NB4 (cell line): ENCODE results near the gene ESR1.

ENCODE experiments used
- DNase-seq: peaks from one replicate; pipeline ENCODE4 v3.0.0; 2010; ENCODE audit warnings: low read depth
- H3K4me3 ChIP-seq: one replicate; pipeline ENCODE4 v1.5.1; 2011; ENCODE audit warnings: mild to moderate bottlenecking, low read depth, low read length, moderate library complexity
- MYC ChIP-seq: IDR thresholded peaks from 2 replicates; pipeline ENCODE4 v1.6.1; 2011; ENCODE audit warnings: low read depth, low read length
- POLR2A ChIP-seq: IDR thresholded peaks from 2 replicates; pipeline ENCODE4 v1.6.1; 2011; ENCODE audit warnings: mild to moderate bottlenecking; ENCODE audit not compliant: insufficient read length; ENCODE audit errors: extremely low read depth
- TF ChIP-seq, protein P1 (sequence below): IDR thresholded peaks from 2 replicates; pipeline ENCODE4 v1.6.1; 2011; ENCODE audit warnings: low read depth, low read length
- TF ChIP-seq, protein P2 (sequence below): IDR thresholded peaks from one replicate; pipeline ENCODE4 v1.5.1; 2012; ENCODE audit warnings: low read depth, low read length

Gene ESR1

GRCh38 chr6:152143359-152143758, 335.9 kb downstream of the ESR1 start:
- TF ChIP-seq, protein P1, sequence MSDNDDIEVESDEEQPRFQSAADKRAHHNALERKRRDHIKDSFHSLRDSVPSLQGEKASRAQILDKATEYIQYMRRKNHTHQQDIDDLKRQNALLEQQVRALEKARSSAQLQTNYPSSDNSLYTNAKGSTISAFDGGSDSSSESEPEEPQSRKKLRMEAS, result no peak
- TF ChIP-seq, protein P2, sequence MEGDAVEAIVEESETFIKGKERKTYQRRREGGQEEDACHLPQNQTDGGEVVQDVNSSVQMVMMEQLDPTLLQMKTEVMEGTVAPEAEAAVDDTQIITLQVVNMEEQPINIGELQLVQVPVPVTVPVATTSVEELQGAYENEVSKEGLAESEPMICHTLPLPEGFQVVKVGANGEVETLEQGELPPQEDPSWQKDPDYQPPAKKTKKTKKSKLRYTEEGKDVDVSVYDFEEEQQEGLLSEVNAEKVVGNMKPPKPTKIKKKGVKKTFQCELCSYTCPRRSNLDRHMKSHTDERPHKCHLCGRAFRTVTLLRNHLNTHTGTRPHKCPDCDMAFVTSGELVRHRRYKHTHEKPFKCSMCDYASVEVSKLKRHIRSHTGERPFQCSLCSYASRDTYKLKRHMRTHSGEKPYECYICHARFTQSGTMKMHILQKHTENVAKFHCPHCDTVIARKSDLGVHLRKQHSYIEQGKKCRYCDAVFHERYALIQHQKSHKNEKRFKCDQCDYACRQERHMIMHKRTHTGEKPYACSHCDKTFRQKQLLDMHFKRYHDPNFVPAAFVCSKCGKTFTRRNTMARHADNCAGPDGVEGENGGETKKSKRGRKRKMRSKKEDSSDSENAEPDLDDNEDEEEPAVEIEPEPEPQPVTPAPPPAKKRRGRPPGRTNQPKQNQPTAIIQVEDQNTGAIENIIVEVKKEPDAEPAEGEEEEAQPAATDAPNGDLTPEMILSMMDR, result no peak
- TF ChIP-seq POLR2A (no peak), MYC (no peak)
- no peak for DNase-seq
- H3K4me3 ChIP-seq, result no peak overlapping the region

DNA sequence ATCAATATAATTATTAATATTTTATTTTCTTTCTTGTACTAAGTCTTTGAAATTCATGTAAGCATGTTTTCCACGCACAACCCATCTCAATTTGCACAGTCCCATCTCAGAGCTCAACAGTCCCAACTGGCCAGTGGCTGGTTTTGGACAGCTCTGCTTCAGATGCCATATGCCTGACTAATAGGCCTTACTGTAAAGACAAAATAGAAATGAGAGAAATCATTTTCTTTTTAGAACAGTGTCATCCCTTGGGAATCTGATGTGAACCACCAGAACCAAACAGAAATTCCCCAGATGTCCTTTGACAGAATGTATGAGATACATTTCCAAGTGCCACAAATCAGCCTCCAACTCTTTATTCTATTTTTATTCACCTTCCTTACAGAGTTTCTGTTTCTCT, 338.9 kb downstream of the ESR1 start:
- no peak for DNase-seq
- H3K4me3 ChIP-seq, result no peak overlapping the region
- TF ChIP-seq, protein P1, result no peak
- TF ChIP-seq, protein P2, result no peak
- no peak for TF ChIP-seq POLR2A
- no peak for TF ChIP-seq MYC

- no peak overlapping the region for H3K4me3 ChIP-seq
- no peak for DNase-seq
- TF ChIP-seq POLR2A, result no peak
- TF ChIP-seq, protein P2, result no peak
- TF ChIP-seq, protein P1, result no peak
- no peak for TF ChIP-seq MYC
Observed at GRCh38 chr6:152147269-152147668, 339.8 kb downstream of the ESR1 start.

GRCh38 chr6:152148412-152148811, 340.9 kb downstream of the ESR1 start:
- DNase-seq, result no peak
- TF ChIP-seq, protein P1, result no peak
- TF ChIP-seq, protein P2, result no peak
- TF ChIP-seq POLR2A (no peak), MYC (no peak)
- H3K4me3 ChIP-seq, result no peak overlapping the region

DNA sequence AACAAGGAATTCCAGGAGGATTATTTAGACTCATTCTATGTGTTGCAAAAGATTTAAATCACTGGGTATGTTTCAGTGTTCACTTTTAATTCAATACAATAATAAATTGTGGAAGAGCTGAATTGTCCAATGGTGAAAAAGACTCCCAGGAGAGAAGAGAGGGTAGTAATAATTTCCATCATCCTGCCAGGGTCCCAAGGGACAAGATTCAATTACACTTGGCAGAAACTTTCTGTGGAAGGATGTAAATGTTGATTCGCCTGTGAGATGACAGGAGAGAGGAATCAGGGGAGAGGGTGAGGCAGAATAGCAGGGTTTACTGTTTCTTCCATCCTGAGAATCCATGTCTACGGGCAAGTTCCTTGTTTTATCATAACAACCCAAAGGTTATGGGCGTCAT, 342.7 kb downstream of the ESR1 start:
- no peak for TF ChIP-seq POLR2A
- TF ChIP-seq, protein P2, result no peak
- TF ChIP-seq MYC, result no peak
- TF ChIP-seq, protein P1, result no peak
- no peak for DNase-seq
- H3K4me3 ChIP-seq, result no peak overlapping the region

DNA sequence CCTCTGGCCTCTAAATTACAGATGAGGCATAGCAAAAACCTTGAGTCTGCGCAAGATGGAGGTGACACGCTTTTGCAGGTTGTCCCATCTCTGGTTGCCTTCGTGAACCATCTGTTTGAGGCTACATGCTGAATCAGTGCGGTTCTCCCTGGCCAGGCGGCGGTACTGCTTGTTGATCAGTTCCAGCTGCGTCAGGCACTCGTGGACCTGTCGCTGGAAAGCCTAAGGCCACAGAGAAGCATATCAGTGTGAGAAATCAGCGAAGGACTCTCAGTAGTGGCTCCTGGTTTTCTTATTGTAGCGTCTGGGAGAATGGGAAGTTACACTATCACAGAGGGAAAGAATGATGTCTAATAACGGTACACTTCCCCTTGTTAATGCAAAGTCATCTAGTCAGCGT, 344.4 kb downstream of the ESR1 start:
- TF ChIP-seq, protein P2, result no peak
- TF ChIP-seq MYC, result no peak
- TF ChIP-seq, protein P1, result no peak
- no peak for TF ChIP-seq POLR2A
- DNase-seq, result no peak

More for the DNA sequence above, 344.4 kb downstream of the ESR1 start:
- no peak overlapping the region for H3K4me3 ChIP-seq
